Stimulated activated CD4-positive, alpha-beta T cell treated with anti-CD3 and anti-CD28 coated beads, Interleukin-2, amount 100 ng/mL, for 4 hours (primary cell): Measurements from ENCODE around the gene ARHGAP9.
A peak's percentile ranks its signal among the peaks of the same experiment; 100 is the strongest.

ENCODE experiments used
- DNase-seq: peaks from one replicate; pipeline ENCODE4 v3.0.0-alpha.2; 2020; ENCODE audit warnings: low read depth

The ARHGAP9 gene

DNA sequence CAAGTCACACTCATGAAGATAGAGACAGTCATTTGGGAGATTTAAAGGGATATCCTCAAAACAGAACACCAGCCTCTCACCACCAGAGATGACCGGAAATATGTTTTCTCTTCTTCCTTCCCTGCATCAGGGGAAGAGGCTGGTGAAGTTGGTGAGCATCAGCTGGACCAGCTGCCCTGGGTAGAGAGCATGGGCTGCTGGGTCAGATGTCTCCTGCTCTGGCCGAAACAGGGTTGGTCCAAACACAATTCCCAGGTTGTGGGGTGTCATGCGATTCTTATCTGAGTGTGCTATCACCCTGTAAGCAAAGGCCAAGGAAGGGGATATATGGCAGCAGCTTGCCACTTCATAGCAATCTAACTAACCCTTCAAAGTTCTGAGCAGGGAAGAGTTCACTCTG is 7.3 kb downstream of the ARHGAP9 start:
- no peak for DNase-seq

DNA sequence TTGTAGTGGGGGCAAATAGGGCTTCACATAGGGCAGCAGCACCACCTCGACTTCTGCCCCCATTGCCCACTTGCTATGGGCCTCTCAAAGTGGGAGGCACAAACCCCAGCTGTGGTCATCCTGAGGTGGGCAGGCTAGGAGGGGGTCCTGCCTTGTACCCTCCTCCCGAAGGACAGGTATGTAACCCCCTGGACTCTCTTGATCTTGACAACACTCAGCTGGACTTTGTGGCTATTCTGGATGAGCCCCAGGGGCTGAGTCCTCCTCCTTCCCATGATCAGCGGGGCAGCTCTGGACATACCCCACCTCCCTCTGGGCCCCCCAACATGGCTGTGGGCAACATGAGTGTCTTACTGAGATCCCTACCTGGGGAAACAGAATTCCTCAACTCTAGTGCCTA is 8.0 kb downstream of the ARHGAP9 start:
- DNase-seq: no peak

DNA sequence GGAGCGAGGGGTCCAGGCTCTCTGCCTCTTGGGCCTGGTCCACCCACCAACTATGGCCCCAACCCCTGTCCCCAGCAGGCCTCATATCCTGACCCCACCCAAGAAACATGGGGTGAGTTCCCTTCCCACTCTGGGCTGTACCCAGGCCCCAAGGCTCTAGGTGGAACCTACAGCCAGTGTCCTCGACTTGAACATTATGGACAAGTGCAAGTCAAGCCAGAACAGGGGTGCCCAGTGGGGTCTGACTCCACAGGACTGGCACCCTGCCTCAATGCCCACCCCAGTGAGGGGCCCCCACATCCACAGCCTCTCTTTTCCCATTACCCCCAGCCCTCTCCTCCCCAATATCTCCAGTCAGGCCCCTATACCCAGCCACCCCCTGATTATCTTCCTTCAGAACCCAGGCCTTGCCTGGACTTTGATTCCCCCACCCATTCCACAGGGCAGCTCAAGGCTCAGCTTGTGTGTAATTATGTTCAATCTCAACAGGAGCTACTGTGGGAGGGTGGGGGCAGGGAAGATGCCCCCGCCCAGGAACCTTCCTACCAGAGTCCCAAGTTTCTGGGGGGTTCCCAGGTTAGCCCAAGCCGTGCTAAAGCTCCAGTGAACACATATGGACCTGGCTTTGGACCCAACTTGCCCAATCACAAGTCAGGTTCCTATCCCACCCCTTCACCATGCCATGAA is 8.6 kb downstream of the ARHGAP9 start:
- no peak for DNase-seq

DNA sequence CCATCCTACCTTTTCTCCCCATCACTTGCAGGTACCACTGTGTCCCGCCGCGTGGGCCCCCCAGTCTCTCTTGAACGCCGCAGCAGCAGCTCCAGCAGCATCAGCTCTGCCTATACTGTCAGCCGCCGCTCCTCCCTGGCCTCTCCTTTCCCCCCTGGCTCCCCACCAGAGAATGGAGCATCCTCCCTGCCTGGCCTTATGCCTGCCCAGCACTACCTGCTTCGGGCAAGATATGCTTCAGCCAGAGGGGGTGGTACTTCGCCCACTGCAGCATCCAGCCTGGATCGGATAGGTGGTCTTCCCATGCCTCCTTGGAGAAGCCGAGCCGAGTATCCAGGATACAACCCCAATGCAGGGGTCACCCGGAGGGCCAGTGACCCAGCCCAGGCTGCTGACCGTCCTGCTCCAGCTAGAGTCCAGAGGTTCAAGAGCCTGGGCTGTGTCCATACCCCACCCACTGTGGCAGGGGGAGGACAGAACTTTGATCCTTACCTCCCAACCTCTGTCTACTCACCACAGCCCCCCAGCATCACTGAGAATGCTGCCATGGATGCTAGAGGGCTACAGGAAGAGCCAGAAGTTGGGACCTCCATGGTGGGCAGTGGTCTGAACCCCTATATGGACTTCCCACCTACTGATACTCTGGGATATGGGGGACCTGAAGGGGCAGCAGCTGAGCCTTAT is 9.2 kb downstream of the ARHGAP9 start:
- no peak for DNase-seq

DNA sequence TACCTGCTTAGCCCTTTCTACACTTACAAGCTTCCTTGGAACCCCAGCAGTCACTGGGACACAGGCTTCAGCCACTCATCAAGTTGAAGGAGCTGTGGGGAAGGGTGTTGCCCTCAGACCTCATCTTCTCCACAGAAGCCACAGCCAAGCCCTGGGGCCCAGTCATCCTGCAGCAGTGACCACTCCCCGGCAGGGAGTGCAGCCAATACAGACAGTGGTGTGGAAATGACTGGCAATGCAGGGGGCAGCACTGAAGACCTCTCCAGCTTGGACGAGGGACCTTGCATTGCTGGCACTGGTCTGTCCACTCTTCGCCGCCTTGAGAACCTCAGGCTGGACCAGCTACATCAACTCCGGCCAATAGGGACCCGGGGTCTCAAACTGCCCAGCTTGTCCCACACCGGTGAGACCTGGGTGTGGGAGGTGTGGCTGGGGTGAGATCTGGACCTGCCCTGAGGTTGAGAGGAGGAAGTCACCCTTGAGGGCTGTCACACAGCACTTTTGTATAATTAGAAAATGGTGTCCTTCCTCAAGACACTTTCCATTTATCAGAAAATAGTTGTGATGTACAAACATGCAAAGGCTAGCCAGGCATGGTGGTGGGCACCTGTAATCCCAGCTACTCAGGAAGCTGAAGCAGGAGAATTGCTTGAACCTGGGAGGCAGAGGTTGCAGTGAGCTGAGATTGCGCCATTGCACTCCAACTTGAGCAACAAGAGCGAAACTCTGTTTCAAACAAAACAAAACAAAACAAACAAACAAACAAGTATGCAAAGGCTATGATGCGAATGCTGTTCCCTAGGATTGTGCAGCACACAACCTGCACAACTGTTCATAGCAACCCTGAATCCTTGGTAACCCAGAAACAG is 10.1 kb downstream of the ARHGAP9 start:
- DNase-seq: no peak

DNA sequence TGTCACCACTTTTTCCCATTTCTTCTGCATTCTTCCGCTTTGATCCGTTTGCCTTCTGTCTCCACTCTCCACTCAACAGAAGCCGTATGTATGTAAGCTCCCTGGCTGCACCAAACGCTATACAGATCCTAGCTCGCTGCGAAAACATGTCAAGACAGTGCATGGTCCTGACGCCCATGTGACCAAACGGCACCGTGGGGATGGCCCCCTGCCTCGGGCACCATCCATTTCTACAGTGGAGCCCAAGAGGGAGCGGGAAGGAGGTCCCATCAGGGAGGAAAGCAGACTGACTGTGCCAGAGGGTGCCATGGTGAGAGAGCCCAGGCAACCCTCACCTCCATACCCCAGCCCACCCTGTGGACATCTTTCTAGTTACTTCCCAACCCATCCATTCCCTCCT is 11.8 kb downstream of the ARHGAP9 start:
- no peak for DNase-seq

DNA sequence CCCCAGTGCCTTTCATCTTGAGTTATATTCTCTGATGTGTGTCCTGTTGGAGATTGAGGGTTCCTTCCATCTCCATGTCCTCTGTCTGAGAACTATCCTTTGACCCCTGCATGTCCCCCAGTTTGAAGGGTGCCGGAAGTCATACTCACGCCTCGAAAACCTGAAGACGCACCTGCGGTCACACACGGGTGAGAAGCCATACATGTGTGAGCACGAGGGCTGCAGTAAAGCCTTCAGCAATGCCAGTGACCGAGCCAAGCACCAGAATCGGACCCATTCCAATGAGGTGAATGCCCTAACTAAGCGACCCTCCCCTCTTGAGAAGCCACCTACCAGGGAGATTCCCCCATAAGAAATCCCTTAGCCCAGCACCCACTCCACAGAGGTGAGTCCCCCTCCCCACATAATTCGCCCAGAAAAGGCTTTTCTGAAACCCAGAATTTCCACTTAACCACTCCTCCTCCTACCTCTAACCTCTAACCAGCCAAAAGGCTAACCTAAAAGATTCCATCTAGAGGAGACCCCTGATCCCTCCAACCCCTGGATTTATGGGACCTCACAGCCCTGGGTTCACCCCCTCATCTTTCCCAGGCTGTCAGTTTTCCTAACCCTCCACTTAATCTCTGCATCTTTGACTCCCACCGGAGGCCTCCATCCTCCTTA is 12.3 kb downstream of the ARHGAP9 start:
- no peak for DNase-seq

DNA sequence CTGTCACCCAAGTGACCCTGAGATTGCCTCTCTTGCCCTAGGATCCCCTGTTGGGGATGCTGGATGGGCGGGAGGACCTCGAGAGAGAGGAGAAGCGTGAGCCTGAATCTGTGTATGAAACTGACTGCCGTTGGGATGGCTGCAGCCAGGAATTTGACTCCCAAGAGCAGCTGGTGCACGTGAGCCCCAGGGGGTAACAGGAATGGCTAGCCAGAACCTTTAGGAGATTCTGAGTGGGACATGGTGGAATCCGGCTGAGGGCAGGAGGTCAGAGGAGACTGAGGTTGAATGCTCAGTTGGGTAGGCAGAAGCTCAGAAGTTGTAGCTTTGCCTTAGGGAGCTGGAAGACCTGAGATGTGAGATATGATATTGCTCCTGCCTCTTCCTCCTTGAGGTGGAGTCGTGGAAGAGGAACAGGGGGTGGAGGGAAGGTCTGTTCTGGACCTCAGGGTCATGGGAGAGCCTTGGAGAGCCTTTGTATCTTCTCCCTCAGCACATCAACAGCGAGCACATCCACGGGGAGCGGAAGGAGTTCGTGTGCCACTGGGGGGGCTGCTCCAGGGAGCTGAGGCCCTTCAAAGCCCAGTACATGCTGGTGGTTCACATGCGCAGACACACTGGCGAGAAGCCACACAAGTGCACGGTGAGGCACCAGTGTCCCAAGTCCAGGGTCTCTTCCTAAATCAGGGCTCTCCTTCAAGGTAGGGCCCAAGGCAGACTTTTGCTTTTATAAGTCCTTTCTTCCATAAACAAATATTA is 13.7 kb downstream of the ARHGAP9 start:
- no peak for DNase-seq

DNA sequence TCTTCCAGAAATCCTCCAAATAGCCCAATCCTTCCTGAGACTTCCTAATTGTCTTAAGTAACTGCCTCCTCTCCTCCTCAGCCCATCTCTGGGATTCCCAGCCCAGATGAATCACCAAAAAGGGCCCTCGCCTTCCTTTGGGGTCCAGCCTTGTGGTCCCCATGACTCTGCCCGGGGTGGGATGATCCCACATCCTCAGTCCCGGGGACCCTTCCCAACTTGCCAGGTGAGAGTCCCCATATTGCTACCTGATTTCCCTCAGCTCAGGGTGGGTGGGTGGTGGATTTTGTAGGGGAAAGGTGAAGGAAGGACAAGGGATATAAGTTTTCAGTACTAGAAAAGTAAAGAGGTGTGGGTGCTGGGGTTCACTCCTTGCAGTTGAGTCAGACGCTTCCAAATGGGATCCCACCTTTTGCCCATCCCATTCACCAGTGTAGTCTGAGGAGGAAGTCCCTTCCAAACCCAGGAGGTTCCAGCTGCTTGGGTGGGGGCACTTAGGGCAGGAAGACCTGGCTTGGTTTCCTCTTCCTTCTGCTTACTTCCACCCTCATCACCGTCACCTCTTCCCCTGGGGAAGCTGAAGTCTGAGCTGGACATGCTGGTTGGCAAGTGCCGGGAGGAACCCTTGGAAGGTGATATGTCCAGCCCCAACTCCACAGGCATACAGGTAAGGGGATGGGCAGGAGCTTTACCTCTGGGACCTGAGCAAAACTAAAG is 14.5 kb downstream of the ARHGAP9 start:
- no peak for DNase-seq

DNA sequence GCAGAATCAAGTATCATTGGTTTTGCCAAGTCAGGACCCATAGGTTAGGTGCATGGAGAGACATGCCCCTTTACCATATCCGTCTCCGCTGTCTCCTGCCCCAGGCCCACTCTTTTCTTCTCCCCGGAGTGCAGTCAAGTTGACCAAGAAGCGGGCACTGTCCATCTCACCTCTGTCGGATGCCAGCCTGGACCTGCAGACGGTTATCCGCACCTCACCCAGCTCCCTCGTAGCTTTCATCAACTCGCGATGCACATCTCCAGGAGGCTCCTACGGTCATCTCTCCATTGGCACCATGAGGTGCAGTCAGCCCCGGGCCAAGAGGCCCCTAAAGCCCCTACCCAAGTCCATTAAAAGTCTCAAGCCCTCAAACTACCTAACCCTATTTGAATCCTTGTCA is 15.1 kb downstream of the ARHGAP9 start:
- no peak for DNase-seq

DNA sequence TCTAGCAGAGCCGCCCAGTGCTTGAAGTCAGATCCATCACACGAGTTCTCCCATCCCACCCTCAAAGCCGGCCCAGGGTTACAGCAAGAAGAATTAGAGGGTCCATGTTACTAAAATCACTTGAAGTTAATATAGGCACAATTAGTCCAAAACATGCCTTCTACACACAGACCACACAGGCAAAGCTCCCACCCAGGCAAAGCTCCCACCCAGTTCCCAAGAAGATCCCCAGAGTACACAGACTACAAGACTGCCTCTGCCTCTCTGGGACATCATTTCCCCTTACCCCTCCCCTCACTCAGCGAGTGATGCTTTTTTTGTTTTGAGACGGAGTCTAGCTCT is 16.8 kb downstream of the ARHGAP9 start:
- DNase-seq: no peak

DNA sequence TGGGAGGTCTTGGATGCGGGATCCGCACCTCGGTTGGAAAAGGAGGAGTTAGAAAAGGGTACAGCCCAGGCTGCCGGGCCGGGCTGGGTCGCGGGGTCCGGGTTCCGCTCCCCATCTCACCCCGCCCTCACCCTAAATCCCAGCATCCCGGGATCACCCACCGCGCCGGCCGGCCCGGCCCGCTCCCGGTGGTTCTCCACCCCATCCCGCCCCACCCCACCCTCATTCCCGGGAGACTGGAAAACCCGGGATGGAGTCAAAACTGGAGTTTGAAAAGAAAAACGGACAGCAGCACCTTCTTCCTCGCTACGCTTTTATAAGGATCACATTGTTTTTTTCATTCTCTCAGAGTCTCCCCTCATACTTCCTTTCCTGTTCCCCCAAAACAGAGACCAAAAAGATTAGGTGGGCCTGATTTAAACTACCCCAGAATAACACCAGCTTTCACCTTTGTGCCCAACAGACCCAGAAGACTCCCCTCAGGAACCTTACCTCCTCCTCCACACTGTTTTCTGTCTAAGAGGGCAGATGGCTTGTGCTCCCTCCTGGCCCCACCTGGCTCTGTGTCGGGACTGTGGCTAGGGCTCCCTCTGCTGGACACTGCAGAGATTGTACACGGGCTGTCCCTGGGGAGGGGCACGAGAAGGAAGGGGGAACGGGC is 17.3 kb downstream of the ARHGAP9 start:
- DNase-seq: peak; percentile 85

DNA sequence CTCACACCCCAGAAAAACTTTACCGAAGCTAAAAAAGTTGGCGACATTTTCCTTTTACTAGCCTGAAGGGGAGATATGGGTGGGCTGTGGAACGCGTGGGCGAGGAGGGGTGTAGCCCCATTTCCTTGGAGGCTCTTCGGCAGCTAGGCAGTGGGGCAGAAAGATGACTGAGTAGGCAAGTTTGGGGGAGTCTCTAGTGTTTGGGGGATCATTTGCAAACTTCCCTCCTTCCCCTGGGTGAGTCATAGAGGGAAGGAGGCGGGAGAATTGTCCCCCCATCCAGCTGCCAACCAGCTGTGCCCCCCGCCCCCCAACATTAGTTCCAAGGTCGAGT is 17.8 kb downstream of the ARHGAP9 start:
- no peak for DNase-seq

DNA sequence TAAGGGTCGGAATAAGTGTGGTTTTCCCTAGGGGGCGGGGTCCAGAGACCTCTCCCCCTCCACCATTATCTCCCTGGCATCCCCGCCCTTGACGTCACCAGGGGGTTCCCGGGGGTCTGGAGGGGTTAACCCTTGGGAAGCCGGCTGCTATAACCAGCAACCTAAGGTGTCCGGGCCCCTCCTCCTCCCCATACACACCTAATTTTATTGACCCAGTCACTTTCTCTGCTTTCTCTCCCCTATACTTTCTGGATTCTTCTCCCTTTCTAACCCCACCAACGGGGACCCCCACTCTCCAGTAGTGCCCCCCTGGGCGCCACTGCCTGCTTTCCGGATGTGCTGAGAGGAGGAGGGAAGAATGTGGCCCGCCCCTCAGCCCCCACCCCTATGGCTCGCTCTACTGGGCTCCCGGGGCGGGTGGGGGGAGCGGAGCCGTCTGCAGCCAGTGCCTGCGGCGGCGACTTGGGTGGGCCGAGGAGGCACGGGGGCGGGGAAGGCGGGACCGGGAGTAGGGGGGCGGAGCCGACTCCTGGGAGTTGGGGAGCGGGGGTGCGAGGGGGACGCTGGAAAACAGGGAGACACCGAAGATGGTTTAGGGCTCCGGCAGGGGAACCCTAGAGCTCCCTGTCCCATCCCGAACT is 18.3 kb downstream of the ARHGAP9 start:
- DNase-seq: peak; percentile 18

DNA sequence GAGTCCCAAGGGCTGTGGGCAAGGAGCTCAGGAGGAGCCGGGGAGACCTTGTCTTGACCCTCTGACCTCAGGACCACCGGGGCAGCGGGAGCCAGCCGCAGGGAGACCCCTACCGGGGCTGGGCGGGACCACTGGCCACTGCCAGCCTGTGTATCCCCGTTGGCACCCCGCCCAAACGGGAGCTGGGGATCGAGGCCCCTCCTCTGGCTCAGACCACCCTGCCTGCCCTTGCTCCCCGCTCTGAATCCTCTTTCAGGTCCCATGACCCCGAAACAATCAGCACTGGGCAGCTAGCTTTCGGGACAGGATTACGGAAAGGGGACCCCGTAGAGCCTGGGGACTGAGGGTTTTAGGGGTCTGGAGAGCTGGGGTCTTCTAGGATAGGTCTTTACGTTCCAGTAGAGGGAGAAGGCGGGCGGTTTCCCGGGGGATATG is 18.8 kb downstream of the ARHGAP9 start:
- DNase-seq: no peak

DNA sequence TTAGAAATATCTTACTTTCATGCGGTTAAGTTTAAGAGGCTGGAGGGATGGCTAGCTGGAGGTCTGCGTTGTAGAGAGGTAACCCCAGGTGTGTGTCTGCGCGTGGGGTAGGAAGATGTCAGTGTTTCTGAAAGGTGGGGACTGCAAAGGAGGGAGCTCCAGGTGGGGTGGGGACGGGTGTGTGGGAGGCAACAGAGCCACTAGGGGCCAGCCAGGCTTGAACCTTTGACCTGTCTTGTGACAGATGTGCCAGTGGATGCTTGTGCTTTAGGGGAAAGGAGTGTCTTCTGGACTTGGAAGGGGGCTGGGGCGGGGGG is 19.2 kb downstream of the ARHGAP9 start:
- DNase-seq: no peak

DNA sequence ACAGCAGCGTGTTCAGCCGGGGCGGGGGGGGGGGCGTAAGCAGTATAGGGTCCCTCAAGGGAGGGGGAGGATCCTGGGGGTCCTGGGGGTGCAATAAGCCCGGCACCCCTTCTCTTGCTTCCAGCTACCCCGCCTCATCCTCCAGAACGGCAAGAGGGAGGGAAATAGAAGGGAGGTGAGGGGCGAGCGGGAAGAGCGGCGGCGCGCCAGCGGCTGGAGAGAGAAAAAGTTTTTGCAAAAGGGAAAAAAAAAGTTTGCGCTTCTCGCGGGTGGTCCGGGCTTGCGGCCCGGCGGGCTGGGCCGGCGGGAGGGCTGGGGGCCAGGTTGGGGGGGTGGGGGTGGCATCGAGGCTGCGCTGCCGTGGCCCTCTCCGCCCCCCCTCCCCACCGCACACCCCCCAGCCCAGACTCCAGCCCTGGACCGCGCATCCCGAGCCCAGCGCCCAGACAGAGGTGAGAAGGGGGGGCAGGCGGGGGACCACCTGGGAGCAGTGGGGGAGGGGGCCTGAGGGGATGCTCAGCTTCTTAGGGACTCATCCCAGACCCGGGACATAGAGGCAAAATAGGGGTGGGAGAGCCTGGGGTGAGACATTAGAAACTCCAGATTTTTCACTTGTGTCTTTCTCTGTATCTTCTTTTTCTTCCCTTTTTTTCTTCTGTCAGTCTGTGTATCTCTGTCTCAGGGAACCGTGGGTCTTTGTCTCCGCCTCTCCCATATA is 19.8 kb downstream of the ARHGAP9 start, which contains the start of gene GLI1:
GLI1 (plus strand) TSS at position 36 of the 718 bp plus-strand sequence. CDS start 3,907 bp downstream, outside the sequence.
- DNase-seq: no peak

DNA sequence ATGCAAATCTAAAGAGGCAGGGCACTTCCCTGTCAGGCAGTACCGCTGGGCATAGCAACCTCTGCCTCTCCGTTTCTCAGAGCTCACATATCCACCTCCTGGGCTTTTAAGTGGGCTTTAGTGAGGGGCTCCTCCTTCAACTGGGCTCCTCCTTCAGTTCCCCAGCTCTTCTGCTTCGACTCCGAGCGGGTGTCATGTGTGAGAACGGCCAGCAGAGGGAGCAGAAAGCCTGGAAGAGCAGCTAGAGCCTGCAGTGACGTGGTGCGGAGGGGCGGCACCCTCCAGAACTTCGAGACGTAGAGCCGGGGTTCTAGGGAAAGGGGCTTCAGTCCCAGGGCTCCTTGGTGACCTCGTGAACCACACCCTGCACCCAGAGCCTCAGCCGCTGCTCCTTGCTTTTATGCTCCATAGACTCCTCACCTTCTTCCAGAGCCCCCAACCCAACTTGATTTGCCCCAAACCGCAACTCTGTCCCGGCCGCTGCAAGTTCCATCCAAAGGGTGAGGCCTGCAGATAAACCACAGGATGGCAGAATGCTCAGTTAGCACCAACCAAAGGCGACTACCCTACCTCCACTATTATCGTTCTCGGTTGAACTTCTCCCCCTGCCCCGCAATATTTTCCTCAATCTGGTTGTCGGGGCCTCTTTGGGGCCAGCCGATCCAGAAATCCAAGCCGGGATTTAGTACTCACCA is 20.5 kb downstream of the ARHGAP9 start:
- DNase-seq: peak; percentile 91

DNA sequence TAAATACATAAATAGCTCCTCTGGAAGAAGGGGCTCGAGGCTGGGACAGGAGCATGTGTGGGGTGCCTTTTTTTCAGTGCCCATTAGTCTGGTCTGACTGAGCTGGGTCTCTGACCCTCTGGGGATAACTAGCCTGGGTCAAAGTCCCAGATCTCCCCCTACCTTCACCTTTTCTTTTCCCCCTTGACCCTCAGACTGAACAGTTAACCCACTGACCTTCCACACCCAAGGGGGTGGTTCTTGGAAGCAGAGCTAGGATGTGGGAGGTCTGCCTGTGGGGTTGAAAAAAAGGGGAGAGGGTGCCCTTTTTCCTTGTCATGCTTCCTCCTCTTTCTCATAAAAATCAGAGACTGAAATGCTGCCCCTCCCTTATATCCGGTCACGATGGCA is 21.0 kb downstream of the ARHGAP9 start:
- DNase-seq: no peak
